H1 (cell line): ENCODE measurements around the gene USP1. TPM values are rescaled to one million over a fixed set of nuclear protein-coding genes. Genes with fewer than 3 reads are reported as not detected.

Experiments used
- MAX ChIP-seq: IDR thresholded peaks from 2 replicates; pipeline ENCODE4 v1.6.1; 2012; ENCODE audit warnings: inconsistent platforms
- PHF8 ChIP-seq: fragments of 200-600 bp; sonication (generic); conservative IDR thresholded peaks from 2 replicates; pipeline ENCODE4 v1.7.1; 2012; ENCODE audit warnings: low read depth, mild to moderate bottlenecking, inconsistent platforms, low read length, moderate library complexity
- polyA plus RNA-seq, 7 experiments: library from polyadenylated mRNA; depleted of rRNA in 3 of 7; stranded (reverse) in 5 of 7; unstranded in 2 of 7; fragments of >200 nt in 5 of 7; fragments of 200-250 nt in 2 of 7; gene quantifications; 1 replicate in 5 of 7; 2 replicates in 1 of 7; 4 replicates in 1 of 7; pipeline versions ENCODE4 v1.2.1 to v1.2.3, GENCODE V29; 2011 to 2013; ENCODE audit warnings: missing spikeins in 2 of 7, mixed read lengths in 2 of 7
- total RNA-seq: library from RNA; stranded (reverse); fragmentation: NEBNext Ultra II Directional; extraction: Animal tissue kit (Norgen Biotek cat#: 25700); gene quantifications from 2 replicates; pipeline ENCODE4 v1.2.1, GENCODE V29; 2021

The USP1 gene
- total and polyA plus RNA-seq, 2 of the 8 experiments (the other 6 are each of a cell fraction or from before 2014, with no cell fraction given): 9.1 to 49.6 TPM

GRCh38 chr1:62435231-62436038, 1.4 kb upstream of the USP1 start (continued):
- TF ChIP-seq MAX (no peak), PHF8 (no peak)
